Stimulated activated CD8-positive, alpha-beta memory T cell treated with anti-CD3 and anti-CD28 coated beads, Interleukin-4, amount 100 ng/mL, for 24 hours (primary cell): ENCODE results near the gene TLN1.

Experiments used
- DNase-seq: peaks from one replicate; pipeline ENCODE4 v3.0.0-alpha.2; 2020; ENCODE audit warnings: low read depth

The TLN1 gene

DNA sequence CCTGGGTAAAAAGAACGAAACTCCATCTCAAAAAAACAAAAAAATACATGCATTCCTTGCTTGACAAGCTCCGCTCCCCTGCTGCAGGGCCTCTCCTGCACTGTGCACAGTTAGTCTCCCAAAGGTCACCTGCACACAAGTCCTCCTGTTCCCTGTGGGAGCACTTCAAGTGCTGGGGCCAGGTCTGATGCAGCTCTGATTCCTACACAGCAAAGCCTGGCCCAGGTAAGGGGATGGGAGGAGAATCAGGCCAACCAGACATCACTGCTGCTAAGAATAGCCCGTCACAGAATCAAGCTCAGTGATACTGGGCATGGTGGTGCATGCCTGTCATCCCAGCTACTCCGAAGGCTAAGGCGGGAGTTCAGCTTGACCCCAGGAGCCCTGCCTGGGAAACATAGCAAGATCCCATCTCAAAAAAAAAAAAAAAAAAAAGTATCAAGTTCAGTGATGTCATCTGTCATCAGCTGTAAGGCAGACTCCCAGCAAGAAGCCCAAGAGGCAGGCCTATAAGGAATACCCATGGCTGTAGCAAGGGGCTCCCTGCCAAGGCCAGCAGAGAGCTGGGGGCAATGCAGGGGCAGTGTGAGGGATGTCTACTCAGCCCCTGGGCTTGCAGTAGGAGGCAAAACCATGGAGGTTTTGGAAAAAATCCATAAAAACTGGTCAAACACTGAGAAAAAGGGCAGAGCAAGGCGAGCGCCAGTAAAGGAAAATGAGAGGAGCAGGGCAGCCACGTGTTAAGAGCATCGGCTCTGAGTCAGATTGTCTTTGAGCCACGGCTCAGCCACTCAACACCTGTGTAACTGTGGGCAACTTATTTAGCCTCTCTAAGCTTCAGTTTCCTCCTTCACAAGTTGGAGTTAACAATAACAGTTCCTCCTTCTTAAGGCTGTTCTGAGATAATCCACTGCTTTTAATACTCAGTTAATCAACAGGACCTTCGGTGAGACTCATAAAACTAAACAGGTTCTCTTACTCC, 45.5 kb downstream of the TLN1 start:
- DNase-seq: no peak

DNA sequence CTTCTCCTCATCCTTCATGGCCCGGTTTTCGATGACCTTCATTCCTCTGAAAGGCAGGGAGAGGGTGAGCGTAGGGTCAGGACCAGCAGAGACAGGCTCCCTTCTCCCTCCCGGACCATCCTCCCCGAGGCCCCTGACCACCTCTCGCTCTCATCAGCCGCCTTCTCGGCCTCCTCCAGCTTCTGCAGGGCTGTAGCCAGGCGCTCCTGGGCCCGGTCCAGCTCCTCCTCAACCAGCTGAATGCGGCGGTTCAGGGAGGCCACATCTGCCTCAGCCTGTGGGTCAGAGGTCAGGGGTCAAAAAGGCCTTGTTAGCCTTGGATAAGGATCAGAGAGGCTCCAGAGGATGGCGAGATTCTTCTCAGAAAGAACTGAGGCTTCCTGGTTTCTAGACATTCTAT, 46.5 kb downstream of the TLN1 start:
- no peak for DNase-seq

DNA sequence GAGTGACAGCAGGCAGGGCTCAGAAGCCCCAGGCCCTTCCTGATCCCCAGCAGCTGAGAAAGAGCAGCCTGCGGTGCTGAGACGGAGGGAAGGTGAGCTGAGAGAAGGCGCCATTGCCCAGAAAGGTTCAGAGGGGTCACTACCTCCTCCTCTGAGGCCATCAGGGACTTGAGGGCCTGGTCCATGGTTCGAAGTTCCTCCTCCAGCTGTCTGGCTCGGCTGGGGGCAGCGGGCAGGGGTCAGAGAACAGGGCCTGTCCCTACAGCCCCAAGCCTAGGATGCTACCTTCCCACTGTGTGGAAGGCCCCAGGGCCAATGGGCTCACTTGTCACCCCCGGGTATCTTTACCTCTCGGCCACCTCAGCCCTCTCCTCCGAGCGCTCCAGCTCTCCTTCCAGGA, 47.1 kb downstream of the TLN1 start:
- DNase-seq: no peak

DNA sequence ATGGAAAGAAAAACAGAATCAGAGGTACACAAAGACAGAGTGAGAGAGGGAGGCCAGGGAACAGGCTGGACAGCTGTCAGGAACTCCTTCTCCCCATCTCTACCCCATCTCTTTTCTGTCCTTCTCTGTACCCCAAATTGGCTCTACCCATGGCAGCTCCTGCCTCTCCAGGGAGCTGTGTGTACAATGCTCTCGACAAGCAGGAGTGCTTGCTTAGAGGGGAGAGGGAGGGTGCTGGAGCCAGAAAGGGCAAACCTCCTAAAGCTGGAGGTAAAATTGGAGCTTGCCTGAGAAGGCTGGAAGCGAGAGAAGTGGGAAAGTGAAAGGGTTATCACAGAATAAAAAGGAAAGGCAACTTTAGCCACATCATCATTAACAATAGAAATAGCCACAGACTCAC, 48.7 kb downstream of the TLN1 start:
- DNase-seq: no peak

DNA sequence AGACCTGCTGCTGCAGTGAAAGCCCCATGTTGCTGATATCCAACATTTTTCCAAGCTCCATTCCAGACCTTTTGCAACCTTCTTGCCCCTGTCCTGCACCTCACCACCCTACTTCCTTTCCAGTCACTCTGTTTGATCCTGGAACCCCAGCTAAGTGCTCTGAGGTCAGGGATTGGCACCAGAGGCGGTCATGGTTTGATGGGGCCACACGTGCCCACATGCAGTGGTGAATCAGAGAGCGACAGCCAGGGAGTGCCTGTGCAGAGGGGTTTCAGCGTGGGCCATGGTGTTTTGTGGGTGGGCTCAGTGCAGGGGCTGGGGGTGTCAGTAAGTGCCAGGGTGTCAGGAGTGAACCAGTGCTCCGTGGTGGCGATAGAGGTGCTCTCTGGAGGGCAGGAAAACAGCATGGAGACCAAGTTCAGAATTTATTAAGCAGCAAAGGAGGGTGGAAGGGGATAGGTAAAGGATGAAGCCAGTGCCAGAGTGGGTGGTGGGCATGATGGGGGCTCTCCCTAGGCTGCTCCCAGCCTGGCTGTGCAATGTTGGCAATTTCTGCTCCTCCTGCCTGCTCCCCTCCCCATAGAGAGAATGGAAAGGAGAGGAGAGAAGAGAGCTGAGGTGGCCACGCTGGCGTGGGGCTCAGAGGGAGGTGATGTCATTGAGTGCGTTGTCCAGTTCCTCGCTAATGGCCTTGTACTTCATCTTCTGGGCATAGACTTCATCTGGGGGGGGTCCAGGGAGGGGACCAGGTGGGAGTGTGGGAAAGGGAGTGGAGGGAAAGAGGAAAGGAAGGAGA, 49.3 kb downstream of the TLN1 start:
- DNase-seq: no peak

DNA sequence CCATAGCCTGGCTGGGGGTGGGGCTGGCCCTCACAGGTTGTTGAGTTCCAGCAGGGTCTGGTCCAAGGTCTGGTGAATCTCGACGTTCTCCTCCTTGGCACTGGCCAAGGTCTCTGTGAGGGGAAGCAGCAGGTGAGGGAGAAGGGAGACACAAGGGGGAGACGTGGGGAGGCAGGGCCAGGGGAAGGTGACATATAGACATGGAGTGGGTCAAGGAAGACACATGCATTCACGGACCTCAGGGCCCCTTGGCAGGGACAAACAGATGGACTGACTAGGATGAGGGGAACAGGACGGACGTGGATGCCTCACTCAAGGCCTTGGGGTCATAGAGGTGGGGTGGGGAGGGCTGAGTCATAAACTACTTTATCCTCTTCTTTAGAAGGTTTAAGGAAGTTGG, 49.9 kb downstream of the TLN1 start:
- DNase-seq: no peak

DNA sequence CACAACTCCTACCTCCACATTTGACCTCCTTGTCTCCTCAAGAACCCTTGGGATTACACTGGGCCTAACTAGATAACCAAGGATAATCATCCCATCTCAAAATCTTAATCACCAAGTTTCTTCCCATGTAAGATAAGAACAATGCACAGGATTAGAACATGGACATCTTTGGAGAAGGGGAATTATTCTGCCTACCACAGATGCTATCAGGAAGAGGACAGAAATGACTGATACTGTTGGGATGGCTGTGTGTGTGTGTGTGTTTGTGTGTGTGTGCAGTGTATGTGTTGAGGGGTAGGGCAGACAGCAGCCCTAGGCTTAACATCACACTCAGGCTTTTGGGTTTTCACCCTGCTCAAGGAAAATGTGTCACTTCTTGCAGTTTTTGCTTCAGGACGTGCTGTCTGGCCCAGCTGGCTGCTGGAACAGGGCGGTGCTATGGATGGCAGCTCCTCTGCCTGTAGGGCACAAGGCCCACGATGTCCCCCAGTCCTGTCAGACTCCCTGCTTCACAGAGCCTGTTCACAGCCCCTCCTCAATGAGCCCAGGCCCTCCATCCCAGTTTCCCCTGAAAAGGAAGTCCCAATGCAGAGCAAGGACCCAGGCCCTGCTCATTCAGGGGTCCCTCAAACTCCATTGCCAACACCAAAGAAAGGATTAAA, 50.5 kb downstream of the TLN1 start:
- no peak for DNase-seq

DNA sequence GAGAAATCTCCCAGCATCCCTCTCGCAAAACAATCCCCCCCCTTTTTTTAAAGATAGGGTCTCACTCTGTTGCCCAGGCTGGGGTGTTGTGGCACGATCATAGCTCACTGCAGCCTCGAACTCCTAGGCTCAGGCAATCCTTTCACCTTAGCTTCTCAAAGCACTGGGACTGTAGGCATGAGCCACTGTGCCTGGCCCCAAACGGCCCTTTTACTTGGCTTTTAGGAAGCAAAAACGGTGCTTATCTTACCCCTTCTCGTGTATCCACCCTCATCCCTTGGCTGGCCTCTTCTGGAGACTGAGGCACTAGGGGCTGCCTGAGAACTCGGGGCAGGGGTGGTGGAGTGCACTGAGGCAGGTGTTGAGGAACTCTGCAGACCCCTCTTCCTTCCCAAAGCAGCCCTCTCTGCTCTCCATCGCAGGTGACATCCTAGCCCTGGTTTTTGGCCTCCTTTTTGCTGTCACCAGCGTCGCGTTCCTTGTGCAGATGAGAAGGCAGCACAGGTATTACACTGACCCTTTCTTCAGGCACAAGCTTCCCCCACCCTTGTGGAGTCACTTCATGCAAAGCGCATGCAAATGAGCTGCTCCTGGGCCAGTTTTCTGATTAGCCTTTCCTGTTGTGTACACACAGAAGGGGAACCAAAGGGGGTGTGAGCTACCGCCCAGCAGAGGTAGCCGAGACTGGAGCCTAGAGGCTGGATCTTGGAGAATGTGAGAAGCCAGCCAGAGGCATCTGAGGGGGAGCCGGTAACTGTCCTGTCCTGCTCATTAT, 51.5 kb downstream of the TLN1 start:
- no peak for DNase-seq

DNA sequence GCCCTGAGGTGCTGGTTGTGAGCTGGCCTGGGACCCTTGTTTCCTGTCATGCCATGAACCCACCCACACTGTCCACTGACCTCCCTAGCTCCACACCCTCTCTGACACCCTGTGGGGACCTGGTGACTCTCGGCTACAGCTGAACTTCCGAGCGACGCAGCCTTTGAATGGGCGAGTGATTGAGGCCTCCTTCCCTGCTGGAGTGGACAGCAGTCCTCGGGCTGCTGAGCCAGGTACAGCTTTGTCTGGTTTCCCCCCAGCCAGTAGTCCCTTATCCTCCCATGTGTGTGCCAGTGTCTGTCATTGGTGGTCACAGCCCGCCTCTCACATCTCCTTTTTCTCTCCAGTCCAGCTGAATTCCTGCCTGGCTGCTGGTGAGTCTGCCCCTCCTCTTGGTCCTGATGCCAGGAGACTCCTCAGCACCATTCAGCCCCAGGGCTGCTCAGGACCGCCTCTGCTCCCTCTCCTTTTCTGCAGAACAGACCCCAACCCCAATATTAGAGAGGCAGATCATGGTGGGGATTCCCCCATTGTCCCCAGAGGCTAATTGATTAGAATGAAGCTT, 52.1 kb downstream of the TLN1 start:
- no peak for DNase-seq

DNA sequence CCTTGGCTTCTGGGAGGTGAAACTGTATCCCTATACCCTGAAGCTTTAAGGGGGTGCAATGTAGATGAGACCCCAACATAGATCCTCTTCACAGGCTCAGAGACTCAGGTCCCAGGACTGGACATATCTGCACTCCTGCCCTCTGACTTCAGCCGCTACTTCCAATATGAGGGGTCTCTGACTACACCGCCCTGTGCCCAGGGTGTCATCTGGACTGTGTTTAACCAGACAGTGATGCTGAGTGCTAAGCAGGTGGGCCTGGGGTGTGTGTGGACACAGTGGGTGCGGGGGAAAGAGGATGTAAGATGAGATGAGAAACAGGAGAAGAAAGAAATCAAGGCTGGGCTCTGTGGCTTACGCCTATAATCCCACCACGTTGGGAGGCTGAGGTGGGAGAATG, 52.9 kb downstream of the TLN1 start:
- DNase-seq: no peak

DNA sequence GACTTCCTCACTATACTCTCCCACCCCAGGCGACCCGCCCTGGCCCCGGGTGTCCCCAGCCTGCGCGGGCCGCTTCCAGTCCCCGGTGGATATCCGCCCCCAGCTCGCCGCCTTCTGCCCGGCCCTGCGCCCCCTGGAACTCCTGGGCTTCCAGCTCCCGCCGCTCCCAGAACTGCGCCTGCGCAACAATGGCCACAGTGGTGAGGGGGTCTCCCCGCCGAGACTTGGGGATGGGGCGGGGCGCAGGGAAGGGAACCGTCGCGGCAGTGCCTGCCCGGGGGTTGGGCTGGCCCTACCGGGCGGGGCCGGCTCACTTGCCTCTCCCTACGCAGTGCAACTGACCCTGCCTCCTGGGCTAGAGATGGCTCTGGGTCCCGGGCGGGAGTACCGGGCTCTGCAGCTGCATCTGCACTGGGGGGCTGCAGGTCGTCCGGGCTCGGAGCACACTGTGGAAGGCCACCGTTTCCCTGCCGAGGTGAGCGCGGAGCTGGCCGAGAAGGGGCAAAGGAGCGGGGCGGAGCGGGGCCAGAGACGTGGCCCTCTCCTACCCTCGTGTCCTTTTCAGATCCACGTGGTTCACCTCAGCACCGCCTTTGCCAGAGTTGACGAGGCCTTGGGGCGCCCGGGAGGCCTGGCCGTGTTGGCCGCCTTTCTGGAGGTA, 56.1 kb downstream of the TLN1 start:
- no peak for DNase-seq

DNA sequence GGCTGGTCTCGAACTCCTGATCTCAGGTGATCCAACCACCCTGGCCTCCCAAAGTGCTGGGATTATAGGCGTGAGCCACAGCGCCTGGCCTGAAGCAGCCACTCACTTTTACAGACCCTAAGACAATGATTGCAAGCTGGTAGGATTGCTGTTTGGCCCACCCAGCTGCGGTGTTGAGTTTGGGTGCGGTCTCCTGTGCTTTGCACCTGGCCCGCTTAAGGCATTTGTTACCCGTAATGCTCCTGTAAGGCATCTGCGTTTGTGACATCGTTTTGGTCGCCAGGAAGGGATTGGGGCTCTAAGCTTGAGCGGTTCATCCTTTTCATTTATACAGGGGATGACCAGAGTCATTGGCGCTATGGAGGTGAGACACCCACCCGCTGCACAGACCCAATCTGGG, 56.8 kb downstream of the TLN1 start:
- DNase-seq: no peak

DNA sequence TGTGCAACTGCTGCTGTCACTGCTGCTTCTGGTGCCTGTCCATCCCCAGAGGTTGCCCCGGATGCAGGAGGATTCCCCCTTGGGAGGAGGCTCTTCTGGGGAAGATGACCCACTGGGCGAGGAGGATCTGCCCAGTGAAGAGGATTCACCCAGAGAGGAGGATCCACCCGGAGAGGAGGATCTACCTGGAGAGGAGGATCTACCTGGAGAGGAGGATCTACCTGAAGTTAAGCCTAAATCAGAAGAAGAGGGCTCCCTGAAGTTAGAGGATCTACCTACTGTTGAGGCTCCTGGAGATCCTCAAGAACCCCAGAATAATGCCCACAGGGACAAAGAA, 58.0 kb downstream of the TLN1 start:
- DNase-seq: no peak

DNA sequence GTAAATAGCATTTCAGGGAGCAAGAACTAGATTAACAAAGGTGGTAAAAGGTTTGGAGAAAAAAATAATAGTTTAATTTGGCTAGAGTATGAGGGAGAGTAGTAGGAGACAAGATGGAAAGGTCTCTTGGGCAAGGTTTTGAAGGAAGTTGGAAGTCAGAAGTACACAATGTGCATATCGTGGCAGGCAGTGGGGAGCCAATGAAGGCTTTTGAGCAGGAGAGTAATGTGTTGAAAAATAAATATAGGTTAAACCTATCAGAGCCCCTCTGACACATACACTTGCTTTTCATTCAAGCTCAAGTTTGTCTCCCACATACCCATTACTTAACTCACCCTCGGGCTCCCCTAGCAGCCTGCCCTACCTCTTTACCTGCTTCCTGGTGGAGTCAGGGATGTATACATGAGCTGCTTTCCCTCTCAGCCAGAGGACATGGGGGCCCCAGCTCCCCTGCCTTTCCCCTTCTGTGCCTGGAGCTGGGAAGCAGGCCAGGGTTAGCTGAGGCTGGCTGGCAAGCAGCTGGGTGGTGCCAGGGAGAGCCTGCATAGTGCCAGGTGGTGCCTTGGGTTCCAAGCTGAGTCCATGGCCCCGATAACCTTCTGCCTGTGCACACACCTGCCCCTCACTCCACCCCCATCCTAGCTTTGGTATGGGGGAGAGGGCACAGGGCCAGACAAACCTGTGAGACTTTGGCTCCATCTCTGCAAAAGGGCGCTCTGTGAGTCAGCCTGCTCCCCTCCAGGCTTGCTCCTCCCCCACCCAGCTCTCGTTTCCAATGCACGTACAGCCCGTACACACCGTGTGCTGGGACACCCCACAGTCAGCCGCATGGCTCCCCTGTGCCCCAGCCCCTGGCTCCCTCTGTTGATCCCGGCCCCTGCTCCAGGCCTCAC, 58.6 kb downstream of the TLN1 start, which contains the start of gene CA9:
Gene CA9 (plus strand): TSS at position 797 of the 893 bp plus-strand sequence. CDS start 32 bp downstream, at position 829.
- no peak for DNase-seq

DNA sequence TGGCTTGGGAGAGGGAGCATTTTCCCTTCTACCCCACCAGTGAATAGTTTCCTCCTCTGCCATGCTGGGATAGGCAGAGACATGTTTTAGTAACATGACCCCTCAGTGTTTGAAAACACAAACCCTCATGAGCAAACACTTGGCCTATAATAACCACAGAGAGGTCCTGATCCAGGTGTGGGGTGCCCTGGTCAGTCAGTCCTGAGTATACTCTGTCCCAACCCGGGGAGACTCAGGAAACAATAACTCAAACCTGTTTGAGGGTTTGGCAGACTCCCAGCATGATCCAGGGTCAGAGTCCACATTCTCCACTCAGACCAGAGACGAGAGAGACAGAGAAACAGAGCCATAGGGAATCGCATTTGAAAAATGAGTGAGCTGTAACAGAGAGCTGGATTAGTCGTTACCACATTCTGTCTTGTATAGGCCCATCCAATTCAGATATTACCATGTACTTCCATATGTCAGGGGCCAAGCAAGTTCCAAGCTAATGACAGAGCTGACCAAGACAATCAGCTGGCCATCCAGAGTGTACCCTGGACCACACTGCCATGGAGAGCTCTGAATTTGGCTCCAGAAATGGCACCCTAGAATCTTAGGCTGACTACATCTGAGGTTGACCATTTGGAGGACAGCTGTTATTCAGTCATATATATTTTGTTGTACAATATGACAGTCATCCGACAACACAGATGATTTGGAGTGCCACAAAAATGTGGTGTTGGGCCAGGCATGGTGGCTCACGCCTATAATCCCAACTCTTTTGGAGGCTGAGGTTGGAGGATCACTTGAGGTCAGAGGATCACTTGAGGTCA, 62.5 kb downstream of the TLN1 start:
- DNase-seq: no peak

DNA sequence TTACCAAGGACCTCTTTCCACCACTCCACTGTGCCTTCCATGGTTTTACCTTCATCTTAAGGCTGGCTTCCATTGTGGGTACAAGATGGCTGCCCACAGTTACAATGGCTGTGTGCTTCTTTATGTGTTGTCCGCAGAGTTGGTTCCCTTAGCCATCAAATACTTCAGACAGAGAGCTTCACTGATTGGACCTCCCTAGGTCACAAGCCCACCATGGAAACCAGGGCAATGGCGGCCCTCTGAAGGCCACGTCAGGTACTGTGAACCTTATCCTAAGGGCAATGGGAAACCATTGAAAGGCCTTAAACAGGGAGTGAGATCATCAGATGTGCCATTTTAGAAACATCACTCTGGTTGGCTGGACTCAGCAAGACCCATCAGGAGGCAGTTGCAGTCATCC, 64.1 kb downstream of the TLN1 start:
- DNase-seq: no peak

DNA sequence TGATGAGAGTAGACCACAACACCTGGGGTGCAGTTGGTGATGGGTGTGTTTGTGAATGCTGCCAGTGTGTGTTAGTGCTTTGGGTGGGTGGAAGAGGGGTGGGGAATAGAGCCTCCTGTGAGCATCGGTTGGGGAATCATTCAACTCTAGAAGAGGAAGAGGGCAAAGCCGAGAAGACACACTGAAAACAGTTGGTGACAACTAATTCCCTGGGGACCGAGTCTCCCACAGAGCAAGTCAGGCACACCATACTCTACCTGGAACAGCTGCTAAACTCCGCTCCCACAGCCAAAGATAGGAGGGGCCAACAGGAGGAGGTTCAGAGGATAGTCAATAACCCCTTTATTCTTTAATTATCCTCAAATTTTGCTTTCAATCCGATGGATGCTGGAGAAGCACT, 65.4 kb downstream of the TLN1 start:
- no peak for DNase-seq

DNA sequence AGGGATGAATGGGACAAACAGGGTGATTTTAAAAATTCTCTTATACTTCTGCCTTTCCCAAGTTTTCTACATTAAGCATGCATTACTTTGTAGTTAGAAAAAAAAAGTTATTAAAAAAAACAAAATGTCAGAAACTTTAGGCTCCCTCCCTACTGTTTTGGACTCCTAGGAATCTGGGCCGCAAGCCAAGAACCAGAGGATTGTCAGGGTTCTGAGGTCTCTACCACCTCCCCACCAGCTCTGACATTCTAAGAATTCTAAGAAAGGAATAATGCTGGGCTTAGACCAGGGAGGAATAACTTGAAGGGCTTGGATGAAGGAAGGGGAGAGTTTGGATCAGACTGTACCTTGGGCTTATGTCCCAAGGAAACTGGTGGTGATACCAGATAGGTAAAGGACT, 66.0 kb downstream of the TLN1 start:
- no peak for DNase-seq

DNA sequence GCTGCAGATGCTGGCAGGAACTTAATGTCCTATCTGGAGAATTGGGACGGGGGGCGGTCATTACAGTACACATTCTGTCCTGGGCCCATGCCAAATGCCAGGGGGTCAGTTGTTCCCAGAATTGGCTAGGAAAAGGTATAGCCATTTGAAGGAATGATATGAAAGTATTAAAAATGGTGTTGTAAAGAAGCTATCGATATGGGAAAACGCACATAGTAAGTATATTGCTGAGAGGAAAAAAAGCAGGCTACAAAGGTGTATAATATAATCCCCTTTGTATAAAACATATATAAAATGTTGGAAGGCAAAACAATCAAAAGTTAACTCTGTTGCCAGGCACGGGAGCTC, 66.5 kb downstream of the TLN1 start:
- DNase-seq: no peak
